ENCODE measurements around the gene PRKG1. TPM values are rescaled to one million over a fixed set of nuclear protein-coding genes. Genes with fewer than 3 reads are reported as not detected.

Gene PRKG1
- total RNA-seq, 1 donor from 2014 or later = not detected

- intact Hi-C loops (cut with micrococcal nuclease) = no loop called here
These were observed 1194.5 kb downstream of the PRKG1 start for GRCh38 chr10:52268790-52269189.

- intact Hi-C loops (cut with micrococcal nuclease) = no loop called here
These were observed 1194.9 kb downstream of the PRKG1 start for GRCh38 chr10:52269233-52269632.

GRCh38 chr10:52276163-52276562 is 1201.9 kb downstream of the PRKG1 start:
- intact Hi-C loops (cut with micrococcal nuclease) = no loop called here

- intact Hi-C loops (cut with micrococcal nuclease) = no loop called here
These were observed 1202.7 kb downstream of the PRKG1 start for GRCh38 chr10:52276986-52277385.

- intact Hi-C loops (cut with micrococcal nuclease) = no loop called here
These were observed 1205.3 kb downstream of the PRKG1 start for GRCh38 chr10:52279546-52279945.

GRCh38 chr10:52280051-52280450 is 1205.8 kb downstream of the PRKG1 start:
- intact Hi-C loops (cut with micrococcal nuclease) = no loop called here

- intact Hi-C loops (cut with micrococcal nuclease) = no loop called here
These were observed 1208.9 kb downstream of the PRKG1 start for GRCh38 chr10:52283174-52283573.

GRCh38 chr10:52284416-52285013 is 1210.2 kb downstream of the PRKG1 start:
- intact Hi-C loops (cut with micrococcal nuclease) = no loop called here

GRCh38 chr10:52287866-52288265 is 1213.6 kb downstream of the PRKG1 start:
- intact Hi-C loops (cut with micrococcal nuclease) = no loop called here

- intact Hi-C loops (cut with micrococcal nuclease) = no loop called here
These were observed 1223.5 kb downstream of the PRKG1 start for GRCh38 chr10:52297747-52298146.

GRCh38 chr10:52300599-52301277 is 1226.5 kb downstream of the PRKG1 start:
- intact Hi-C loops (cut with micrococcal nuclease) = loop anchor here (10.0 kb wide), 1 partner anchor 484 kb away; no protein-coding TSS in a partner anchor

GRCh38 chr10:52308251-52309031 is 1234.2 kb downstream of the PRKG1 start:
- intact Hi-C loops (cut with micrococcal nuclease) = loop anchor here (2.0 to 10.0 kb wide), 3 partner anchors 180 to 476 kb away; no protein-coding TSS in a partner anchor

GRCh38 chr10:52312942-52313255 is 1238.6 kb downstream of the PRKG1 start:
- intact Hi-C loops (cut with micrococcal nuclease) = no loop called here

- intact Hi-C loops (cut with micrococcal nuclease) = no loop called here
These were observed 1239.1 kb downstream of the PRKG1 start for GRCh38 chr10:52313256-52313932.

GRCh38 chr10:52313933-52314821 is 1239.9 kb downstream of the PRKG1 start, which contains the start of gene DKK1:
DKK1 (plus strand) TSS chr10:52314281; CDS start chr10:52314435, 154 bp downstream.
- intact Hi-C loops (cut with micrococcal nuclease) = no loop called here

- intact Hi-C loops (cut with micrococcal nuclease) = no loop called here
These were observed 1240.7 kb downstream of the PRKG1 start for GRCh38 chr10:52314822-52315552.

GRCh38 chr10:52316001-52316400 is 1241.7 kb downstream of the PRKG1 start:
- intact Hi-C loops (cut with micrococcal nuclease) = no loop called here

GRCh38 chr10:52316500-52316899 is 1242.2 kb downstream of the PRKG1 start:
- intact Hi-C loops (cut with micrococcal nuclease) = no loop called here

- intact Hi-C loops (cut with micrococcal nuclease) = no loop called here
These were observed 1243.9 kb downstream of the PRKG1 start for GRCh38 chr10:52318136-52318701.
